ENCODE measurements around the gene ELAPOR1. TPM values are rescaled to one million over a fixed set of nuclear protein-coding genes. Genes with fewer than 3 reads are reported as not detected.

Gene ELAPOR1
- total and polyA plus RNA-seq, 9 of the 15 experiments (the other 6 are each of a cell fraction or from before 2014, with no cell fraction given): 0.07 to 1.2 (median 0.18) TPM

- H3K79me2 ChIP-seq (ENCODE audit: control insufficient read depth, insufficient read depth, low read length): no peaks in the 10 kb centered on the region
- DNase-seq (ENCODE audit: extremely low read depth in 1 of 4, low spot score in 3 of 4): no peak
- no peaks in the 10 kb centered on the region for H4K20me1 ChIP-seq (replicated peaks; ENCODE audit: control insufficient read depth, insufficient read depth, low read length)
- 59% methylated on average over 2 of the region's 2 CpGs for WGBS (ENCODE audit: insufficient coverage, low coverage, missing lambda C conversion rate)
- H3K36me3 ChIP-seq (ENCODE audit: control insufficient read depth, insufficient read depth, low read length): no peaks in the 10 kb centered on the region
- H3K4me1 ChIP-seq (replicated peaks in 1 of 2; ENCODE audit: control insufficient read depth in 2 of 2, insufficient read depth in 2 of 2, low read length in 2 of 2): peaks cover 3 to 14% of the 10 kb centered on the region in 2 experiments
- in situ Hi-C loops (cut with MboI) (no loop called here), intact Hi-C loops (cut with micrococcal nuclease) (no loop called here)
- H2AFZ ChIP-seq (ENCODE audit: low read depth, low read length): no peak overlapping the region
- POLR2A ChIA-PET: interaction anchor here (0.7 kb wide), 1 partner anchor 28 kb away, joined by 3 read pairs; no protein-coding TSS in a partner anchor
- no peak for ATAC-seq
- no TSS peak for BruUV-seq (replicated peaks)
- CTCF ChIA-PET (ENCODE audit: low intra/inter-chr PET ratio): no interaction called here
- no peak overlapping the region for H3K9ac ChIP-seq (ENCODE audit: insufficient read depth in 1 of 2, low read depth in 2 of 2, low read length in 2 of 2)
- H3K9me1 ChIP-seq (ENCODE audit: control insufficient read depth, insufficient read depth, low read length): no peaks in the 10 kb centered on the region
- no peak overlapping the region for H3K27ac ChIP-seq (ENCODE audit: extremely low read depth, low read depth, low read length)
- H3K27me3 ChIP-seq (ENCODE audit: control insufficient read depth in 2 of 2, insufficient read depth in 2 of 2, low read length in 2 of 2): no peaks in the 10 kb centered on the region
- no peak overlapping the region for H3K4me3 ChIP-seq
- no peak overlapping the region for H3K4me2 ChIP-seq (ENCODE audit: insufficient read depth, low read length)
- H3K9me3 ChIP-seq (replicated peaks; ENCODE audit: control insufficient read depth, insufficient read depth, low read depth, low read length): no peaks in the 10 kb centered on the region
- FAIRE-seq: no peak
- no peak for TF ChIP-seq ZNF407 (IDR thresholded peaks at IDR 0.05; ENCODE audit: low read depth)
- TF ChIP-seq RBM39 (optimal IDR thresholded peaks at IDR 0.05; ENCODE audit: low read depth, low read length): no peak
- TF ChIP-seq LEF1 (IDR thresholded peaks at IDR 0.05): no peak
- no peak for TF ChIP-seq BRD4 (IDR thresholded peaks at IDR 0.05)
- TF ChIP-seq ATF2 (CRISPR knock-in tag; IDR thresholded peaks at IDR 0.05): no peak
- no peak for TF ChIP-seq U2AF1 (optimal IDR thresholded peaks at IDR 0.05; ENCODE audit: low read depth, low read length)
- TF ChIP-seq ZNF384 (IDR thresholded peaks at IDR 0.05; ENCODE audit: low read depth, low read length): no peak
- TF ChIP-seq ZNF655 (CRISPR knock-in tag; IDR thresholded peaks at IDR 0.05): no peak
- no peak for TF ChIP-seq ZNF146 (CRISPR knock-in tag; IDR thresholded peaks at IDR 0.05; ENCODE audit: unreplicated experiment)
- no peak for TF ChIP-seq UBTF (IDR thresholded peaks at IDR 0.05; ENCODE audit: borderline replicate concordance in 1 of 2, low read depth in 2 of 2, low read length in 2 of 2)
These were observed 43.0 kb downstream of the ELAPOR1 start for GRCh38 chr1:109156916-109157385.

Measured in K562 (cell line).